ENCODE results near the gene TFAP2A.

DNA sequence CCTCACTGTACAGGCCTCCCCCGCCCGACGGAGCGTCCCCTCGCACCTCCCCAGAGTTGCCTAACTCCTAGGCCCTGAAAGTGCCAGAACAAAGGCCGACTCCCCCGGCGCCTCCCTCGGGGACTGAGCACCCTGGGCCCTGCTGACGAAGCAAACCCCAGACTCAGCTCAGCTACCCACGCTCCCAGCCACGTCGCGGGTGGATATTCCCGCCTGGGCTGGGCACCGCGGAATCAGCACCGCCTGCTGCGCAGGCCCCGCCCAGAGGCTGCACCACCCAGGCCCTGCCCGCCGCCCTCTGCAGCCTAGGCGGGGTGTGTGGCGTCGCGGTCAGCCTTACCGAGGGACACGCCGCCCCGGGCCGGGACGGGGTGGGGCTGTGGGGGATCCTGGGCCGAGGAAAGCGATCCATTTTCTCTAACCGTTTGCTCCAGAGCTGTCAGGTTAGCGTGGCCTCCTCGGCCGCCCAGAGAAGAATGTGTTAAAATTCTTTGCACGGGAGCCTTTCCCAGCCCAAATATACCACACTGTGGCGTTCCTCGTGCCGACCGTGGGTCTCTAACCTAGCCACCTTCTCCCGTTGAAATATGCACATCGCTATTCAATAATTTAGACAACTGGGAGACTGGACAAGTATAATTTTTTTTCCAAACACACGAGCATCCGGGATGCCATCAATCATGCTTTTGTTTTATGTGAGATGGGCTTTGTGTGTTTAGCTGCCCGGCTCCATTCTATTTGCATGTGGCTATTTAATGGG is 31.4 kb downstream of the TFAP2A start:
- TF ChIP-seq, protein P1, sequence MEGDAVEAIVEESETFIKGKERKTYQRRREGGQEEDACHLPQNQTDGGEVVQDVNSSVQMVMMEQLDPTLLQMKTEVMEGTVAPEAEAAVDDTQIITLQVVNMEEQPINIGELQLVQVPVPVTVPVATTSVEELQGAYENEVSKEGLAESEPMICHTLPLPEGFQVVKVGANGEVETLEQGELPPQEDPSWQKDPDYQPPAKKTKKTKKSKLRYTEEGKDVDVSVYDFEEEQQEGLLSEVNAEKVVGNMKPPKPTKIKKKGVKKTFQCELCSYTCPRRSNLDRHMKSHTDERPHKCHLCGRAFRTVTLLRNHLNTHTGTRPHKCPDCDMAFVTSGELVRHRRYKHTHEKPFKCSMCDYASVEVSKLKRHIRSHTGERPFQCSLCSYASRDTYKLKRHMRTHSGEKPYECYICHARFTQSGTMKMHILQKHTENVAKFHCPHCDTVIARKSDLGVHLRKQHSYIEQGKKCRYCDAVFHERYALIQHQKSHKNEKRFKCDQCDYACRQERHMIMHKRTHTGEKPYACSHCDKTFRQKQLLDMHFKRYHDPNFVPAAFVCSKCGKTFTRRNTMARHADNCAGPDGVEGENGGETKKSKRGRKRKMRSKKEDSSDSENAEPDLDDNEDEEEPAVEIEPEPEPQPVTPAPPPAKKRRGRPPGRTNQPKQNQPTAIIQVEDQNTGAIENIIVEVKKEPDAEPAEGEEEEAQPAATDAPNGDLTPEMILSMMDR (IDR thresholded peaks at IDR 0.05), result no peak
- TF ChIP-seq POLR2A (IDR thresholded peaks at IDR 0.05), result no peak

All from right lobe of liver (tissue), 4 donors.